ENCODE data around the gene TEX22.

- TF ChIP-seq POLR2A (IDR thresholded peaks at IDR 0.05) (no peak), CTCF (IDR thresholded peaks at IDR 0.05) (no peak)
Observed at GRCh38 chr14:105350450-105351244, 47.7 kb upstream of the TEX22 start.

Data from lower leg skin (tissue), 3 donors.